Stimulated activated CD4-positive, alpha-beta T cell treated with anti-CD3 and anti-CD28 coated beads, TNF-alpha, amount 100 ng/mL, for 1 hour (primary cell): Measurements from ENCODE around the gene ZNF521.

Experiments
- DNase-seq, 3 donors: peaks; one replicate each; pipeline ENCODE4 v3.0.0-alpha.2; 2020; ENCODE audit warnings: low read depth in 3 of 3, low spot score in 1 of 3

The ZNF521 gene

DNA sequence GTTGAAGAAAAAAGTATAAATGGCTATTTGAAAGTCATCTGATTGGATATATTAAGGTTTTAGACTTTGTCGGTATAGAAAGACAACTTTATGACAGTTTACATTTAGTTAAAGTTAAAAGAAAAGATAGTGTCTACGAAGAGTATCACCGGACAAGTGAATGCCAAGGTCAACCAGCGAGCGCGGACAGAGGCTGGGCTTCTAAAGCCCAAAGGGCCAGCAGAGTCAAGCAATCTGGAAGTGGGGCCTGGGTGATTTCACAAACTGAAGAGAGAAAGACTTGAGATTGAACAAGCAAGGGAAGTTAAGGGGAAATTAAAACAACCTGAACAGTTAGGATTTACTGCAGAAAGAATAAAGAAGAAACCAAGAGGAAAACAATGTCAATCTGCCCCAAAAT, 16.3 kb downstream of the ZNF521 start:
- DNase-seq, result no peak

DNA sequence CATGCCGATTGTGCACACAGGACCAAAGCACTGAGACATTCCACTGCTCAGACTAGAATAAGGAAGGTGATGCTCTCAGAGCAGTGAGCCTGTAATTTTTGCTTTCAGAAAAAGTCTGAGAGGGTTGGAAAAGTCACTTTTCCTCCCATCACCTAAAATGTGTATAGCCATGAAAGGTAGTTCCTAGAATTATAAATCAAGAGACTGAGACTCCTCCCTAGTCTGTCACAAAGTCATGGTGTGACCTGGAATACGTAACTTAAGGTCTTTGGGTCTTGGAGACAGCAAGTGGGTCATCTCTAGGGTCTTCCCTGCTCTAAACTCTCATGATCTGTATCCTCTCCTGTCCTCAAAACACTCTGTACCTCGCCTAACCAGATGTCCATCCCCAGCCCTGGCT, 16.9 kb downstream of the ZNF521 start:
- DNase-seq, result no peak

GRCh38 chr18:25334588-25334987, 17.4 kb downstream of the ZNF521 start:
- DNase-seq, result no peak

DNA sequence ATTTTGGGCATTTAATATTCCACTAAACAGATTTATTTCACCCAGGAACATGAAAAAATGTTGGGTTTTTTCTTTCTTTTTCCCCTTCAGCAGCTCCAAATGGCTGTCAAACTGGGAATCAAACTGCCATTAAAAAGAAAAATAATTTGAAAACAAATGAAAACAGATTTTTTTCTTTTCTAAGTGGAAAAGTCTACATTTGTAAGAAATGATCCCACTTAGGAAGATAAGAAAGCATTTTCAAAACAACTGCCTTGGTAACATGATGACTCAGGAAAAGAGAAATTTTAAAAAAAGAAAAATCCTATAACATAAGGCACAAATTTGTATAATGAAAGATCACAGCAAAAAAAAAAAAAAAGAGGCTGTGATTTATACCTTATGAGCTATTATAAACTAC, 20.0 kb downstream of the ZNF521 start:
- DNase-seq, result no peak

- DNase-seq, result no peak
Measured at GRCh38 chr18:25329783-25330182, 22.2 kb downstream of the ZNF521 start.

DNA sequence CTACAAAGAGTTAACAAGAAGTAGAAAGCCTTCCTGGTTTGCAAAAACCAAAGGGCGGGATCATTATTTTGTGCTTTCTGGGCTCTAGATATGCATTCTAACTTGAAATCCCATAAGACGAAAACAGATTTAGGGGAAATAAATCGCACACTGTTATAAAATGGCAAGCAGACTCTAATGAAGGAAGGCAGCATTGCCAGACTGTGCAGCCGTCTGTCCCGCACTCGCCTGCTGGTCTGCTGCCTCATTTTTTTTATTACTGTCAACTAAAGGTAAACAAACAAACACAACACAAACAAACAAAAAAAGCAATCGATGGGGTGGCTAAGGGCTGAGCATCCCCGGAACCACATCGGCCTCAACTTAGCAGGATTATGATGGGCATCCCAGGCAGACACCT, 24.4 kb downstream of the ZNF521 start:
- no peak for DNase-seq

GRCh38 chr18:25326361-25326952, 25.5 kb downstream of the ZNF521 start:
- no peak for DNase-seq

GRCh38 chr18:25322806-25323205, 29.2 kb downstream of the ZNF521 start:
- no peak for DNase-seq

DNA sequence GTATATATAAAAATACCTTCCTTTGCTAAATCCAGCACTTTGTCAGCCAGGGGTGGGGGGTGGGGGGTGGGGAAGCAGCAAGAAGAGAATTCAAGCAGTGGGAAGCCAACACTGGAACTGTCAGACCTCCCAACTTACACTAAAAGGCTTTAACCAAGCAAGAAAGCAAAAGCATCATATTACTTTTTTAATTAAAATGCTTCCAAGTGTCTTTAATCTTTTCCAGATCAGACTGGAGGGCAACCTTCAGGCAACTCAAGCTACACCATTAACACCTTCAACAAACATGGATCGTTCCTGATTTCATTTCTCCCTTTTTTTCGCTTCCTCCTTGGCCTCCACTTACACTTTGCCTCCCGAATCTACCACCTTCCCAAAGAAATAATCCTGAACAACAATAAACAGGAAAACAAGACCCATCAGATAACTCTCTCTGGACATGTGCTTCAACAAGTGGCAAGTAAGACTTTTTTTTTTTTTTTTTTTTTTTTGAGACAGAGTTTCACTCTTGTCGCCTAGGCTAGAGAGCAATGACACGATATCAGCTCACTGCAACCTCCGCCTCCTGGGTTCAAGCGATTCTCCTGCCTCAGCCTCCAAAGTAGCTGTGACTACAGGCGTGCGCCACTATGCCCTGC, 35.5 kb downstream of the ZNF521 start:
- DNase-seq, result no peak

DNA sequence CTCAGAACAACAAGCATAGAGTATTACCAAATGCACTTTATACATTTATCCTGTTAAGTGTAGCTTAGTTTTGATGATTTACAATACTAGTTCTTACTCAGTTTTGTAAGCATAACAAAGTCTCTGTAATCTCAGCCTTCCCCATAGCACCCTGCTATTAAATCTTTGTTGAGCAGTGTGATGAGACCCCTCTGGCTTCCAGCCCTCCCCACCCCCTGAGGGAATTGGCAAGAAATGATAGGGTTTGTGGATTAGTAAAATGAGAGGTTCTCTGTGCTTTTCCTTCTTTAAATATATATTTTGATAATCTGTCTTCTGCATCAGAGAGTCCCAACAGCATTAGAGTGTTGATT, 37.2 kb downstream of the ZNF521 start:
- no peak for DNase-seq

GRCh38 chr18:25314151-25314837, 37.7 kb downstream of the ZNF521 start:
- DNase-seq, result no peak

DNA sequence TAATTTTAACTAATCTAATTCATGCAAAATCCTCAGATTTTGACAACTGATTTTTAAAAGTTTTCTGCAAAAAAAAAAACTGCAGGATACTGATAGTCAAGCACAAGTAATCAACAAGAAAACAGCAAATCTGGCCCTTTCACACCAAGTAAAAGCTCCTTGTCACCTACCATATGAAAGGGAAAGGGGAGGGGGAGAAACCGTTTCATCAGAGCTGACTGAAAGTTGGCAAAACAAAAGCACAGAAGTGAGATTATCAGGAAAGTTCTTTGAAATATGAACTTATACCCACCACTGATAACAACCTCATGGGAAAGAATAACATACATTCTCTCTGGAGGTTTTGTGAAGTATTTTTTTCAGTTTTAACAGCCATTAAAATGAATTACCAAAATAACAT, 38.7 kb downstream of the ZNF521 start:
- DNase-seq, result no peak

GRCh38 chr18:25310045-25310444, 41.9 kb downstream of the ZNF521 start:
- no peak for DNase-seq

GRCh38 chr18:25308381-25308780, 43.6 kb downstream of the ZNF521 start:
- no peak for DNase-seq

DNA sequence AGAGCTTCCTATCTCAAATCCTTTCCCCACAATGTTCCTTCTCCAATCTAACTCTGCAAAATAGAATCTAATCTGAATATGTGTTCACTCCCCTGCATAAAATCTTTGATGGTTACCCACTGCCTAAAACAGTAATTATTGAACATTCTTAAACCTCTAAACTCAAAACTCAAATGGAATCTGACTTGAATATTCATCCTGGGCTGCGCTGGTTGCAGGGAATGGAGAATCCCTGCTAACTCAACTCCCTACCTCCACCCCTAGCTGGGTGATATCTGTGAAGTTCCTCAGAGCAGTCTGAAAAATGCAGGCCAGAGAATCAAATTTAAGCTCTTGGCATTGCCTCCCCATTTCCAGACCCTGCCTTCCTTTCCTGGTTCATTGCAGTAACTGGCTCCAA, 44.8 kb downstream of the ZNF521 start:
- no peak for DNase-seq

- no peak for DNase-seq
Measured at GRCh38 chr18:25306671-25307070, 45.3 kb downstream of the ZNF521 start.

DNA sequence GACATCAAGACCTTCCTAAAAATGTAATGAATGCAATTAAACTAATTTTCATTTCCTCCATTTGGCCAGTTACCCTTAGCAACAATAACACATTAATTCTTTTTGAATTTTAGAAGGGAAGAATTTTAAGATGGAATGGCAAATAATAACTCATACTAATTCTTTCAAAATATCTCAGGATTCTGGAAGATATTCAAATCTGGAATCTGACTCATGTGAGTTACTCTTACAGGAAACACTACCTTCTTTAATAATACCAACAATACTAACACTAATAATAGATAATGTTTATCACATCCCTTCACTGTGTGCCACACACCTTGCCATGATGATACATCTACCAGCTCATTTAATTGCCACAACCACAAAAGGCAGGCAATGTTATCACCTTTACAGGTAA, 46.4 kb downstream of the ZNF521 start:
- no peak for DNase-seq

DNA sequence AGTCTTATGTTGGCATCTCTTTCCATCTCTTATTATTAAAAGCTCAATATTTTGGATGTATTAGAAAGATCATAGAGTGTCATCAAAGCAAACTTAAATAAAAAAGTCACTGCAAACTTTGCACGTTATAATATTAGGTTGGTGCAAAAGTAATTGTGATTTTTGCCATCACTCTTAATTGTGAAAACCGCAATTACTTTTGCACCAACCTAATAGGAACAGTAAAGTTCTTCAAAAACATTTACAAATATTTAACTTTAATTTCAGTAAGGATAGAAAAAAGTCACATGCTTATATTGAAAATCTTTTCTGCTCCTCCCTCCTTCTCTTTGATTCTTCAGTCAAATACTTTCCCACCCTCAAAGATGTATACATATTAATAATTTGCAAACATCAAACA, 51.5 kb downstream of the ZNF521 start:
- no peak for DNase-seq

- no peak for DNase-seq
Measured at GRCh38 chr18:25299426-25300300, 52.3 kb downstream of the ZNF521 start.

DNA sequence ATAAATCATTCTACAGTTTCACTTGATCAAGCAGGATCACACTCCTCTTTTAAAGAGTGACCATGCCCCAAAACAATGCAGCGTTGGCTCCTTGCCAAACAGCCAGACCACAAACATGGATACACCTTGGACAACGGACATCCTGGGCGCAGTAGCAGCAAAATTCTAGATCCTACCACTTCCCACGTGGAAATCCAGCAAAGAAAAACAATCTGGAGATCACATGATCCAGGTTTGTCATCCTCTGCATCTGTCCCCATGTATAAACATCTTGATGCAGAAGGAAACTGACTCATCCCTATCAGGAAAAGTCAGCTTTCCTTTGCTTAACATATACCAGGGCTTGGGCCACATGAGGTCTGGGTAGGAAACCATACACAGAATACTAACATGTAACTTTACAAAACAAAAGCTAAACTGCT, 53.1 kb downstream of the ZNF521 start:
- DNase-seq, result no peak

- no peak for DNase-seq
Measured at GRCh38 chr18:25295624-25296138, 56.3 kb downstream of the ZNF521 start.

DNA sequence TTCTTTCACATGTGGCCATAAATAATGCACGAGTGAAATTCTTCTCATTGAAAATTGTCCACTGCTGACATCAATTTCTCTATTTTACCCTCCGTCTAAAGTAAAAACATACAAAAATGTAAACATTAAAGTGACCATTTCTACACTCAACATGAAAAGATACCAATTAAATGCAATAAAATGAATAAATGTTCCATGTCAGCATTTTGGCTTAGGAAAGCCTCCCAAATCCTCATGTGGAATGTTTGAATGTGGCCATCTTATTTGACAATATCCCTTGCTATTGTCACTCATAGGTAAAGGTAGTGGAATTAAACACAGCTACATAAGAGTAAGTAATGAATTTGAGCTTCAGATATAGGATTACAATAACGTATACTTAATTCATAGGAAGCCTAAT, 60.8 kb downstream of the ZNF521 start:
- DNase-seq, result no peak
